GM12875 (cell line): Measurements from ENCODE around the gene HOXD11.

ENCODE experiments used
- H3K4me3 ChIP-seq: one replicate; pipeline ENCODE4 v1.5.1; 2011; ENCODE audit warnings: low read depth, low read length, control low read depth
- CTCF ChIP-seq: IDR thresholded peaks from 2 replicates; pipeline ENCODE4 v1.5.1; 2011; ENCODE audit warnings: low read depth, mild to moderate bottlenecking, control low read depth, inconsistent platforms, low read length, moderate library complexity, borderline replicate concordance; ENCODE audit not compliant: insufficient read depth

Gene HOXD11

GRCh38 chr2:176072292-176072669 lies 34.8 kb upstream of the HOXD11 start:
- no peak for TF ChIP-seq CTCF
- H3K4me3 ChIP-seq: no peak overlapping the region

GRCh38 chr2:176072951-176073904 lies 33.9 kb upstream of the HOXD11 start:
- no peak overlapping the region for H3K4me3 ChIP-seq
- TF ChIP-seq CTCF: no peak

- TF ChIP-seq CTCF: no peak
- H3K4me3 ChIP-seq: no peak overlapping the region
Measured at GRCh38 chr2:176074919-176075425, 32.1 kb upstream of the HOXD11 start.

- no peak overlapping the region for H3K4me3 ChIP-seq
- TF ChIP-seq CTCF: no peak
Measured at GRCh38 chr2:176075481-176075880, 31.6 kb upstream of the HOXD11 start.

- no peak overlapping the region for H3K4me3 ChIP-seq
- TF ChIP-seq CTCF: no peak
Measured at GRCh38 chr2:176076063-176076462, 31.0 kb upstream of the HOXD11 start.

GRCh38 chr2:176076796-176077195 lies 30.3 kb upstream of the HOXD11 start:
- H3K4me3 ChIP-seq: no peak overlapping the region
- TF ChIP-seq CTCF: no peak
